GM18517 (cell line): ENCODE results near the gene GCM1.
"Not testable (repeated sequence)": the region's sequence is repeated elsewhere in the genome, so short reads cannot be mapped to it uniquely, and the experiment has no call there.

Source experiments
- ATAC-seq: cut with Tn5 transposase; IDR thresholded peaks from one replicate; pipeline ENCODE4 v1.9.1; 2021; ENCODE audit warnings: mild to moderate bottlenecking, moderate library complexity; ENCODE audit not compliant: unreplicated experiment

Gene GCM1

GRCh38 chr6:53148684-53149083, at the start of gene GCM1:
TSS of gene GCM1 (minus strand) at chr6:53148841. CDS start at chr6:53145632, 3,209 bp downstream.
- no peak for ATAC-seq

GRCh38 chr6:53197553-53197952, 48.9 kb upstream of the GCM1 start:
- no peak for ATAC-seq

- no peak for ATAC-seq
Measured at GRCh38 chr6:53195048-53195447, 46.4 kb upstream of the GCM1 start.

- ATAC-seq = no peak
Measured at GRCh38 chr6:53192682-53193188, 44.1 kb upstream of the GCM1 start.

- no peak for ATAC-seq
Measured at GRCh38 chr6:53189554-53189953, 40.9 kb upstream of the GCM1 start.

- ATAC-seq = no peak
Measured at GRCh38 chr6:53188833-53189232, 40.2 kb upstream of the GCM1 start.

- no peak for ATAC-seq
Measured at GRCh38 chr6:53180678-53181077, 32.0 kb upstream of the GCM1 start.

GRCh38 chr6:53179961-53180651, 31.5 kb upstream of the GCM1 start:
- no peak for ATAC-seq

- no peak for ATAC-seq
Measured at GRCh38 chr6:53178837-53179432, 30.3 kb upstream of the GCM1 start.

- no peak for ATAC-seq
Measured at GRCh38 chr6:53175027-53175426, 26.4 kb upstream of the GCM1 start.

GRCh38 chr6:53172468-53172803, 23.8 kb upstream of the GCM1 start:
- no peak for ATAC-seq

GRCh38 chr6:53171605-53172467, 23.2 kb upstream of the GCM1 start:
- peak; percentile 81 for ATAC-seq

- ATAC-seq = no peak
Measured at GRCh38 chr6:53168516-53169267, 20.1 kb upstream of the GCM1 start.

- ATAC-seq = no peak
Measured at GRCh38 chr6:53165293-53165692, 16.7 kb upstream of the GCM1 start.

GRCh38 chr6:53162606-53163005, 14.0 kb upstream of the GCM1 start:
- no peak for ATAC-seq

GRCh38 chr6:53161481-53162009, 12.9 kb upstream of the GCM1 start:
- no peak for ATAC-seq

- no peak for ATAC-seq
Measured at GRCh38 chr6:53159558-53159957, 10.9 kb upstream of the GCM1 start.

GRCh38 chr6:53158076-53158475, 9.4 kb upstream of the GCM1 start:
- ATAC-seq = not testable (repeated sequence)

- ATAC-seq = not testable (repeated sequence)
Measured at GRCh38 chr6:53155279-53155678, 6.6 kb upstream of the GCM1 start.

GRCh38 chr6:53154794-53155193, 6.2 kb upstream of the GCM1 start:
- ATAC-seq = no peak

GRCh38 chr6:53154071-53154470, 5.4 kb upstream of the GCM1 start:
- ATAC-seq = no peak
